HG03432 (cell line): Measurements from ENCODE around the gene PLA2G4D.
"Not testable (repeated sequence)": the region's sequence is repeated elsewhere in the genome, so short reads cannot be mapped to it uniquely, and the experiment has no call there.

Source experiments
- ATAC-seq: cut with Tn5 transposase; IDR thresholded peaks from one replicate; pipeline ENCODE4 v1.9.1; 2021; ENCODE audit warnings: mild to moderate bottlenecking, moderate library complexity; ENCODE audit not compliant: unreplicated experiment

The PLA2G4D gene

DNA sequence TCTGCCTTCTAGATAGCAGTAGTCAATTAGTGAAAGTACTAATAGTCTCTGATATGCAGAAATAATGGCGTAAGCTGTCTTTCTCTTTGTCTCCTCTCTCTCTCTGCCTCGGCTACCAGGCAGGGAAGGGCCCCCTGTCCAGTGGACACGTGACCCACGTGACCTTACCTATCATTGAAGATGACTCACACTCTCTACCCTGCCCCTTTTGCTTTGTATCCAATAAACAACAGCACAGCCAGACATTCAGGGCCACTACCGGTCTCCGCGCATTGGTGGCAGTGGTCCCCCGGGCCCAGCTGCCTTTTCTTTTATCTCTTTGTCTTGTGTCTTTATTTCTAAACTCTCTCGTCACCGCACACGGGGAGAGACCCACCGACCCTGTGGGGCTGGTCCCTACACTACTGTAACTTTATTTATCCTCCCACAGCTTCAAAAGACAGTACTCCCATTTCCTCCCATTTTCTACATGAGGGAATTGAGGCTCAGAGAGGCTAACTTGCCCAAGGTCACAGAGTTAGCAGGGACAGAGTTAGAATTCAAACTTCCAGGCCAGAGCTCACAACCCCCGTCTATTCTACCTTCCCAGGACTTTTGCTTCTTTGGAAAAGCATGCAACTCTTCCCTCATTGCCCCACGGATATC lies 2.5 kb downstream of the PLA2G4D start:
- ATAC-seq = not testable (repeated sequence)

DNA sequence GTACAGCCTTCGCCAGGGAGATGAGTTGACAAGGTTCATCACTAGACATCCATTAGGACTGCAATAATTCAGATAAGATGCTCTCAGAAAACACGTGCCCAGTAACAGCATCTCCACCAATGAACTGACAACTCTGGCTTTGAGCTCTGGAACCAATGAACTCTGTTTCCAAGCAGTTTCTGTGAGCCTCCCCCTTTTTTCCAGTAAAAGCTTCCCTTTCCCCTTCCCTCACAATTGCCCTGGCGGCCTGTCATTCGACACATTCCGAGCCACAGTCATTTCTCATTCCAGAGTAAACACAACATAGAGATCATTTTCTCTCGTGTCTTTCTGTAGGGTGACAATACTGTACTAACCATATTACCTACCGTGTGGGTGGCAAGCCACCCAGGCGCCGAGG lies 3.6 kb downstream of the PLA2G4D start:
- no peak for ATAC-seq

DNA sequence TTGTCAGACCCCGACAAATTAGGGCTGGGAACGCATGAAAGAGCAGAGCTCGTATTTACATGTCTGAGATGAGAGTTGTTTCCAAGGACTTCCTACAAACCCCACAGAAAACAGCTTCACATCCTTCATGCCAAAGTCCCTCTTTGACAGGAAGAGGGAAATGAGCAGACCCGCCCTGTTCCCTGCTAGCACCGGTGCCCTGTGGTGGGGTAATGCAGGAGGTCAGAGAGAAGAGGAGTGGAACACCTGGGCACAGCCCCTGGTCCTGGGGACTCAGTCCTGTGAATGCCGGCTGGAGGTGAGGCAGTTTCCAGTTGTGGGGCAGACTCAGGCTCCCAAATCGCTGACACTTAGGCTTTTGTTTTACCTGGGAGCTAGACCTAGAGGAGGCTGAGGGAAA lies 4.0 kb downstream of the PLA2G4D start:
- no peak for ATAC-seq

- ATAC-seq = no peak
Measured at GRCh38 chr15:42089942-42090341, 4.4 kb downstream of the PLA2G4D start.

- ATAC-seq = no peak
Measured at GRCh38 chr15:42088801-42089640, 5.3 kb downstream of the PLA2G4D start.

GRCh38 chr15:42087926-42088800 lies 6.2 kb downstream of the PLA2G4D start:
- ATAC-seq = no peak

DNA sequence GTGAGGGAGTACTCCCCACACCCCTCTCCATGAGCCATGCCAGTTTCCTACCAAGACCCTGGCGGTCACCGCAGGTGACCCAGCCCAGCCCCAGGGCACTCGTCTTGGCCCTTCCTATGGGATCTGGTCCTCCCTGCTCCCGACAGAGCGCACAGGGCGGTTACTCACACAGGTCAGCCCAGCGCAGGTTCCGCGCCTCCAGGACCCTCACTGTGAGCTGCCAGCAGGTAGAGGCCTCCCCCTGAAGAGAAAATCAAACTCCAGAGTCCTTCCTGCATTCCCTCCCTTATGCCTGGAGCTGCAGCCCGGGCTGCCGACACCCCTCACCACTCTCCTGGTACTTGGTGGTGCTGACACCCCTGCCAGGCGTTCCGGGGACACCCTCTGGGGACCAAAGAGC lies 6.9 kb downstream of the PLA2G4D start:
- ATAC-seq = no peak

DNA sequence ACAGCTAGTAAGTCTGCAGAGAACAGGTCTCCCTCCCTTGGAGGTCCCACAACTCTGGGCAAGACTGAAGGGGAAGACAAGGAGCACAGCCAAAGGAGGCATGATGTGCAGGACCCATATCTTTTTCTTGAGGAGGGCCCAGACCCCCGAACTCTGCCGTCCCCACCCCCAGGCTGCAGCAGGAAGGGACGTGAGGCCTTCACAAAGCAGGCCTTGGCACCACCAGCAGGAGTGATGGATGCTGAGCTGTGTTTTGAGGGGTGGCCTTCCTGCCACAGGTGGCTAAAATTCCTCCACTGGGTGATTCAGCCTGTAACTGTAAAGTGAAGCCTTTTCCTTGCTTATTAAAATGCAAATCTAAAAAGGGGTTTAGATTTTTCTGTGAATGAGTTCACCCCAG lies 8.6 kb downstream of the PLA2G4D start:
- no peak for ATAC-seq

DNA sequence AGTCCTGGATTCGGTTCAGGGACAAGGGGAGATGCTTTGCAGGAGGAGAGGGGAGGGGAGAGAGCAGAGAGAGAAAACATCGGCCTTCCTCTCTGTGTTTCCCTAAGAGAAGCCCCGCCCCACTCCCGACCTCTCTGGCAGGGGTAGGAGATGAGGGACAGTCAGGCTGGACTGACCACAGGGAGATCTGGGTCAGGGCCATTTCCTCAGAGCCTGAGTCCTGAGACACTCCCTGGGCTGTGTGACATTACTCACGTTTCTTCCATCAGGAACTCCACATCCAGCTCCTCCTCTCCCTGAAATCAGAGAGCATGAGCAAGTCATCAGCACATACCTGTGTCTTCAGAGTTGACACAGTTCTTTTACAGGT lies 9.1 kb downstream of the PLA2G4D start:
- no peak for ATAC-seq

DNA sequence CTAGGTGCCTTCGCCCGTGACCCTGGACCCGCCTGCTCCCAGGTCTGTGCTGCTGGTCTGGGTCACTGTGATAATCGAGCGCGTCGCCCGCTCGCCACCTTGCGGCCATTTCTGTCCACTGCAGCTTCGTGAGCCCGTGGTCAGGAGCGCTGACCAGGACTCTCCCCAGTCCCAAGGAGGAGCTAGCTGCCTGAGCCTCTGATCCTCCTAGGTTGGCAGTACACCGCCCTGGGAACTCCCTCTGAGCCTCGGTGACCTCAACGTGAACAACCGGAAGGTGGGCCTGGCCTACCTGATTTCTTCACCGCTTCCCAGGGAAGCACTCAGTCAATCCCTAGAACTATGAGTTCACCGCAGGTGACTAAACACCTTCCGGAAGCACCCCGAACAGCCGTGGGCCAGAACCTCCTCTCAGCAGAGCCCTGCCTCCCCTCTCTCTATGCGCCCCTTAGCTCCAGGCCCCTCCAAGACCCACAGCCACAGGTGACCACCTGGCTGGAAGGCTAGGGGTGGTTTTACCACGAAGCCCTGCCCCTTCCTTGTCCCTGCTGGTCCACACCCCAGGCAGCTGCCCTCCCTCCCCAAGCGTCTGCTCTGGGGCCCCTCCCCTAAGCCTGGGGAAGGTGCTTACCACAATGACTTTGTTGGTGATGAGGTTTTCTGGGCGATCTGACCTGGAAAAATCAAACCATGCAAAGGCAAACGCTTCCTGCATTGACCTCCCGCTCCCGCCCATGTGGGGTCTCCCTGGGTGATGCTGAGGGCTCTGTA lies 9.7 kb downstream of the PLA2G4D start:
- no peak for ATAC-seq

- ATAC-seq = no peak
Measured at GRCh38 chr15:42083916-42084315, 10.4 kb downstream of the PLA2G4D start.

DNA sequence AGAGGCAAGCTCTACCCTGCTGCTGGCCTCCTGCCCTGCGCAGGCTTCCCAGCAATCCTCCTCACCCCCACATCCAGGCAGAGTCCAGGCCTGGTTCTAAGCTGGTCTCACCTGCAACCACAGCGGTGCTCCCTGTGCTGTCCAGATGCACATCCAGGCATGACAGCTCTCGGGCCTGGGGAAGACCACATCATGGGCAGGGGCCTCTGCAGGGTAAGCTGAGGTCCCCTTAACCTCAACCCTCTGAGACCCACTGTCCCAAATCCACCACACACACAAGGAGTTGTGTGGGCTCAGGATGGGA lies 10.8 kb downstream of the PLA2G4D start:
- ATAC-seq = no peak

- no peak for ATAC-seq
Measured at GRCh38 chr15:42082823-42083604, 11.3 kb downstream of the PLA2G4D start.

GRCh38 chr15:42082141-42082540 lies 12.2 kb downstream of the PLA2G4D start:
- ATAC-seq = no peak

DNA sequence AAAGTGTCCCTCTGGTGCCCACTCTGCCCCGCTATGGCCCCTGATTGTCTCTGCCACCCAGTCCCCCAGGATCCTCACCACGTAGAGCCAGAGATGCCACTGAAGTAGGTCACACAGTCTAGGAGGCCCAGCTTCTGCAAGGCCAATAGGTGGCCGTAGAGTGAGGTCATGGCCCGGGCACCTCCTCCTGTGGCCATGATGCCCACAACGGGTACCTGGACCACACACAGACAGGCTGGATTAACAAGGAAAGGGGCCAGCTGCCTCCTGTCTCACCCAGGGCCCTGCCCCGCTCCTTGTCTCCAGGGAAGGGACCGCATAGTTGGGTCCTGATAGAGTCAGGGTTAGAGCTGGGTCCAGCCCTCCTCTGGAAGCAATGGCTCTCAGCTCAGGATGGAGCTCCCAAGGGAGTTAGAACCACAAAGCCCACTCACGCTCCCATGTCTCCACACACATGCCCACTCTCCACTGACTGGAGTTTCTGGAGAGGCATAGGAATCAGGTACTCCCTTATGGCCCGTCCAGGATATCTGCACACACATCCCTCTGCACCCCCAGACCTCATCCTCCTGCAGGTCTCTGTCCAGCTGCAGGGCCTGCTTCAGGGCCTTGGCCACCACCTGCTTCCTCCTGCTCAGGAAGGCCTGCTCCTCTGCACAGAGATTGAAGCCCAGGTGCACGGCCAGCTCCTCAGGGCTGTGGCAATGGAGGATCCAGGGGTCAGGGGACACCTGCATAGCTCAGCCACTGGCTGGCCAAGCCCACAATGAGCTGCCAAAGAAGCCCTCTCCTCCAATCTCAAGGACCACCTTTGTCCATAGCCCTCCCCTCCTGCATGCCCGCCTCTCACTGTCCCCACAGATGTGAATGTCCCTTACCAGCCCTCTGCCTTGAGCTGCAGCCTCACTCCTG lies 13.2 kb downstream of the PLA2G4D start:
- no peak for ATAC-seq

GRCh38 chr15:42080186-42080918 lies 14.0 kb downstream of the PLA2G4D start:
- ATAC-seq = no peak

DNA sequence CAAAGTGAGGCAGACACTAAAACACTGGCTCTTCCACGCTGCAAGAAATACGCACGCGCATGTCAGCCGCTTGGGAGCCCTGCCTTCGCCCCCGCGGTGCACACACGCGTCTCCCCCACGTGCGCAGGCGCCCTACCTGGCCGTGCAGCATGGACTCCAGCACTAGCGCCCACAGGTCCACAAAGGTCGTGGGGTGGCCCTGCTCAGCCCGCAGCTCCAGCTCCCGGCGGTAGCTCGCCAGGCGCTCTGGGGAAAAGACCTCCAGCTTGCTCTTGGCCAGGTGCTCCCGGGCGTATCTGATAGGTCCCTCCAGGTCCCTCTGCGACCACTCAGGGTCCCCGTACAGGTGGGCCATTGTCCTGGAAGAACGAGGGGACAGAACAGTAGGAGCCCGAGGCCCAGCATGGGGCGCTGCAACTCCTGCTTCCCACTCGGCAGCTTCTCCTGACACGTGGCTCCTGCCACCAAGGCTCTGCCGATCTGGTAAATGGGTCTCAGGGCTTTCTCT lies 14.9 kb downstream of the PLA2G4D start:
- no peak for ATAC-seq

- no peak for ATAC-seq
Measured at GRCh38 chr15:42078903-42079302, 15.5 kb downstream of the PLA2G4D start.
